Uterus (tissue), 4 donors: ENCODE results near the gene FGB. TPM values are rescaled to one million over a fixed set of nuclear protein-coding genes. Genes with fewer than 3 reads are reported as not detected.

Source experiments
- DNase-seq, 2 donors: peaks; one replicate each; pipeline ENCODE4 v3.0.0-alpha.2; 2019 to 2020
- H3K27ac ChIP-seq, 2 donors: fragments of 200-600 bp; sonication (generic); 1 replicate in 1 of 2; 2 replicates in 1 of 2; pipeline ENCODE4 v1.5.1; 2016 to 2018
- H3K27me3 ChIP-seq, 2 donors: fragments of 200-600 bp; sonication (generic); one replicate each; pipeline ENCODE4 v1.5.1; 2018 to 2019; ENCODE audit warnings: control low read depth in 1 of 2
- H3K36me3 ChIP-seq, 2 donors: fragments of 200-600 bp; sonication (generic); one replicate each; pipeline ENCODE4 v1.5.1; 2019; ENCODE audit warnings: control low read depth in 1 of 2
- H3K4me1 ChIP-seq, 2 donors: fragments of 200-600 bp; sonication (generic); one replicate each; pipeline ENCODE4 v1.5.1; 2018 to 2019; ENCODE audit warnings: control low read depth in 1 of 2
- H3K4me3 ChIP-seq, 2 donors: fragments of 200-600 bp; sonication (generic); 1 replicate in 1 of 2; 2 replicates in 1 of 2; pipeline ENCODE4 v1.5.1; 2018 to 2019; ENCODE audit warnings: mild to moderate bottlenecking in 1 of 2
- H3K9me3 ChIP-seq, 2 donors: fragments of 200-600 bp; sonication (generic); one replicate each; pipeline ENCODE4 v1.5.1; 2019; ENCODE audit warnings: control low read depth in 1 of 2
- CTCF ChIP-seq, 4 experiments: fragments of 200-600 bp in 2 of 4; fragments of 450-650 bp in 2 of 4; sonication (generic) in 2 of 4; IDR thresholded peaks; one replicate each; pipeline ENCODE4 v1.5.1; 2016 to 2019; ENCODE audit warnings: antibody characterized with exemption in 4 of 4, mild to moderate bottlenecking in 2 of 4, moderate library complexity in 1 of 4
- POLR2A ChIP-seq, 2 donors: fragments of 450-650 bp; IDR thresholded peaks; one replicate each; pipeline ENCODE4 v1.6.1; 2016; ENCODE audit warnings: antibody characterized with exemption in 2 of 2, mild to moderate bottlenecking in 1 of 2, moderate library complexity in 1 of 2
- intact Hi-C: fragments of 100-400 bp; cut with DNase I; formaldehyde crosslinking; loops from one replicate; pipeline ENCODE4 v1.15.1; 2023; ENCODE audit warnings: low total_unique reads
- total RNA-seq, 4 donors: library from RNA; depleted of rRNA in 3 of 4; stranded (reverse); fragments of >200 nt in 3 of 4; gene quantifications; one replicate each; pipeline versions ENCODE4 v1.1.0 to v1.2.4, GENCODE V29; 2014 to 2023
- donor health status: DM: yes; HTN: yes; CAD: no.

Gene FGB
- total RNA-seq, 4 donors from 2014 or later = 1.1 TPM; not detected in 3

- Histone ChIP-seq H3K9me3 (no peaks in the 10 kb centered on the region), H3K27me3 (no peaks in the 10 kb centered on the region), H3K36me3 (no peaks in the 10 kb centered on the region), H3K4me1 (no peaks in the 10 kb centered on the region), H3K27ac (no peak overlapping the region), H3K4me3 (no peak overlapping the region)
- no peak for DNase-seq
- intact Hi-C loops = no loop called here
- no peak for TF ChIP-seq POLR2A (IDR thresholded peaks at IDR 0.05)
- TF ChIP-seq CTCF (IDR thresholded peaks at IDR 0.05) = no peak
Observed at GRCh38 chr4:154583677-154584076, 20.9 kb downstream of the FGB start.

DNA sequence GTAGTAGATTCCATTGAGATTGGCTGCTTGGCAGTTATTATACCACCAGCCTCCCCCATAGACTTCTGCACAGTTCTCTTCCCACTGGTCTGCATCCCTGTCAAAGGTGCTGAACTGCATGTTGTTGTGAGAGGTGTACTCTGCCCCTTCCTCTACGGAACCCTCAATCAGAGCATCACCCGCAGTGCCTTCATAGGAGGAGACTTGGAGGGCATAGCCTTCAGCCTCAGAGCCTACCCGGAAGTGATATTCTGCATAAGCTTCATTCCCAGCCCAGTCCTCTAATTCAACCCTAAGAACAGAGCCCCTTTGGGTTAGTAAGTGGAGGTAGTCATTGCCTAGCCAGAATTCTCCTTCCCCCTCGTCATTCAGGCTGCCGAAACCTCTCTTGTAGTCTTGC lies 21.4 kb downstream of the FGB start:
- Histone ChIP-seq H3K27me3 (no peaks in the 10 kb centered on the region), H3K9me3 (no peaks in the 10 kb centered on the region), H3K4me1 (no peaks in the 10 kb centered on the region), H3K4me3 (no peak overlapping the region), H3K27ac (no peak overlapping the region), H3K36me3 (no peaks in the 10 kb centered on the region)
- TF ChIP-seq POLR2A (IDR thresholded peaks at IDR 0.05) = no peak
- no peak for TF ChIP-seq CTCF (IDR thresholded peaks at IDR 0.05)
- no peak for DNase-seq
- intact Hi-C loops = no loop called here

DNA sequence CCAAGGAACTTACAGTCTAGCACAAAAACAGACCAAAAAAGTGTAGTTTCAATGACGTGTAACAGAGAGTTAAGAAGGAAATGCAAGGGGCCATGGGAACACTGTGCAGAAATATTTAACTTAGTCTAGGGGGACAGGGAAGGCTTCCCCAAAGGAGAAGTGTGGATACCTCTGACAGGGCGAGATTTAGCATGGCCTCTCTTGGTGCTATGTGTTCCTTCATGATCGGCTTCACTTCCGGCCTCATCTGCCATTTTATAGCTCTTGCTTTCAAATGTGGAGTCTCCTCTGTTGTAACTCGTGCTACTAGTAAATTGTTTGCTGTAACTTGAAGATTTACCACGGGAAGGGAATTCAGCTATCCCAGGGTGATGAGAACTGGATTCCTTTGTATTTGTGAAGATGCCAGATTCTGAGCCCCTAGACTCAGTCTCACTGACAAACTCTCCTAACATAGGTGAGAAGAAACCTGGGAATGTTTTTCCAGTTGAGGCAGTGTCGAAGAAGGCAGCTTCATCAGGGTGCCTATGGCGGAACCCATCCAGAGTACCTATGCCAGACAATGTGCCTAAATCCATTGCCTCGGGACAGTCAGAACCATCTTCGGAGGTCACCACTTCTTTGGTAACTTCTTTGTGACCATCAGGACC lies 22.7 kb downstream of the FGB start:
- H3K4me1 ChIP-seq = no peaks in the 10 kb centered on the region
- no peak for DNase-seq
- H3K27ac ChIP-seq = no peak overlapping the region
- no peaks in the 10 kb centered on the region for H3K9me3 ChIP-seq
- no peak overlapping the region for H3K4me3 ChIP-seq
- no peaks in the 10 kb centered on the region for H3K27me3 ChIP-seq
- intact Hi-C loops = no loop called here
- no peak for TF ChIP-seq POLR2A (IDR thresholded peaks at IDR 0.05)
- no peak for TF ChIP-seq CTCF (IDR thresholded peaks at IDR 0.05)
- H3K36me3 ChIP-seq = no peaks in the 10 kb centered on the region

GRCh38 chr4:154586296-154587033 lies 23.7 kb downstream of the FGB start:
- Histone ChIP-seq H3K4me1 (no peaks in the 10 kb centered on the region), H3K27me3 (no peaks in the 10 kb centered on the region), H3K4me3 (no peak overlapping the region), H3K9me3 (no peaks in the 10 kb centered on the region), H3K27ac (no peak overlapping the region), H3K36me3 (no peaks in the 10 kb centered on the region)
- intact Hi-C loops = no loop called here
- DNase-seq = no peak
- TF ChIP-seq CTCF (IDR thresholded peaks at IDR 0.05) (no peak), POLR2A (IDR thresholded peaks at IDR 0.05) (no peak)

DNA sequence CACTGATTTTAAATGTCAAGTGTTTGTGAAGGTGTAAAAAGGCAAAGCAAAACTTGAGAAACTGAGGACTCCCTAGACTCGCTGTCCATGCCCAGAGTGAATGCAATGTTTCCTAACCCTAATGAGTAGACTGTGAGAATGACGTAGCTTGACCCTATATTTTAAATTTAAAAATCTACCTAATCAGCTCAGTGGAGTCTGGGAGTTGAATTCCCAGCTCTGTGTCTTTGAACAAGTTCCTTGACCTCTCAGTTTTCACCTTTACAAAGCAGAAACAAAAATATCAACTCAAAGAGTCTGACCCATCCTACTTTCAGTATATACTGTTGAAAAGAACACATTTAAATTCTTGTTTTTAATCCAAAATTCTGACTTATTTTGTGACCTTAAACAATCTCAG lies 25.4 kb downstream of the FGB start:
- Histone ChIP-seq H3K36me3 (no peaks in the 10 kb centered on the region), H3K4me1 (no peaks in the 10 kb centered on the region), H3K27me3 (no peaks in the 10 kb centered on the region), H3K4me3 (no peak overlapping the region), H3K9me3 (no peaks in the 10 kb centered on the region), H3K27ac (no peak overlapping the region)
- intact Hi-C loops = no loop called here
- DNase-seq = no peak
- TF ChIP-seq POLR2A (IDR thresholded peaks at IDR 0.05) (no peak), CTCF (IDR thresholded peaks at IDR 0.05) (no peak)
